Measurements from ENCODE around the gene ZNF511. TPM values are rescaled to one million over a fixed set of nuclear protein-coding genes. Genes with fewer than 3 reads are reported as not detected.

Gene ZNF511
- total RNA-seq, 1 experiment from 2014 or later = 44.7 TPM

DNA sequence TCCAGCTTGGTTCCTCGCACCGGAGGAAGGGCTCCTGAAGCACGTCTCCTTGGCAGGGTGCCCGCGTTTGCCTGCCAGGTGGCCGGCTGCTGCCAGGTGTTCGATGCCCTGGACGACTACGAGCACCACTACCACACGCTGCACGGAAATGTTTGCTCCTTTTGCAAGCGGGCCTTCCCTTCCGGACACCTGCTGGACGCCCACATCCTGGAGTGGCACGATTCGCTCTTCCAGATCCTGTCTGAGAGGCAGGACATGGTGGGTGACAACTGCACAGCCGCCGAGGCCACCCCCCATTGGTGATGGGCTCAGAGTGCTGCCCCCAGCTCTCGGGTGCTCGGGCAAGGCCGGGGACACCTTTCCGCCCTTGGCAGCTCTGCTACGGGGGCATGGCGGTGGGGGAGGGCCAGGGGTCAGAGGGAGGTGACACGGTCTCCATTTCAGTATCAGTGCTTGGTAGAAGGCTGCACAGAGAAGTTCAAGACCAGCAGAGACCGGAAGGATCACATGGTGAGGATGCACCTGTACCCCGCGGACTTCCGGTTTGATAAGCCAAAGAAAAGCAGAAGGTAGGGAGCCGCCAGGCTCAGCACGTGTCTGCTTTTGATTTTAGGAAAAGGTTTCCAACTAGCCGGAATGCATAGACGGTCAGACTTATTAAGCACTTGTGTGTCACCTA is 1.1 kb downstream of the ZNF511 start:
- intact Hi-C loops (cut with micrococcal nuclease; ENCODE audit: unreplicated experiment) = loop anchor here (2.0 to 10.0 kb wide), 2 partner anchors 53 to 165 kb away; no protein-coding TSS in a partner anchor
- H3K79me2 ChIP-seq (ENCODE audit: low read depth) = peaks cover 33% of the 10 kb centered on the region
- no peaks in the 10 kb centered on the region for H3K36me3 ChIP-seq (ENCODE audit: low read depth)
- no peak overlapping the region for H2AFZ ChIP-seq
- ChIA-PET CTCF (interaction anchor here (0.6 kb wide), 1 partner anchor 471 kb away, joined by 3 read pairs; no protein-coding TSS in a partner anchor), POLR2A (ENCODE audit: unreplicated experiment) (no interaction called here)
- H3K27ac ChIP-seq = no peak overlapping the region
- H3K4me2 ChIP-seq = peak overlapping the region; percentile 77
- H4K20me1 ChIP-seq (ENCODE audit: insufficient read depth) = peaks cover 8% of the 10 kb centered on the region
- no peak for DNase-seq
- H3K9me2 ChIP-seq (ENCODE audit: insufficient read depth) = no peaks in the 10 kb centered on the region
- TSS peak; percentile 43 for BruUV-seq (replicated peaks)
- no peaks in the 10 kb centered on the region for H3K27me3 ChIP-seq (ENCODE audit: insufficient read depth, low read depth)
- H3K4me3 ChIP-seq = peak overlapping the region; percentile 50; the same call in 1 of the 2 replicates
- no peaks in the 10 kb centered on the region for H3K9me3 ChIP-seq (ENCODE audit: insufficient read depth, low read depth)
- TF ChIP-seq EZH2 (IDR thresholded peaks at IDR 0.05; ENCODE audit: low read depth) = no peak
- TF ChIP-seq, protein P1, sequence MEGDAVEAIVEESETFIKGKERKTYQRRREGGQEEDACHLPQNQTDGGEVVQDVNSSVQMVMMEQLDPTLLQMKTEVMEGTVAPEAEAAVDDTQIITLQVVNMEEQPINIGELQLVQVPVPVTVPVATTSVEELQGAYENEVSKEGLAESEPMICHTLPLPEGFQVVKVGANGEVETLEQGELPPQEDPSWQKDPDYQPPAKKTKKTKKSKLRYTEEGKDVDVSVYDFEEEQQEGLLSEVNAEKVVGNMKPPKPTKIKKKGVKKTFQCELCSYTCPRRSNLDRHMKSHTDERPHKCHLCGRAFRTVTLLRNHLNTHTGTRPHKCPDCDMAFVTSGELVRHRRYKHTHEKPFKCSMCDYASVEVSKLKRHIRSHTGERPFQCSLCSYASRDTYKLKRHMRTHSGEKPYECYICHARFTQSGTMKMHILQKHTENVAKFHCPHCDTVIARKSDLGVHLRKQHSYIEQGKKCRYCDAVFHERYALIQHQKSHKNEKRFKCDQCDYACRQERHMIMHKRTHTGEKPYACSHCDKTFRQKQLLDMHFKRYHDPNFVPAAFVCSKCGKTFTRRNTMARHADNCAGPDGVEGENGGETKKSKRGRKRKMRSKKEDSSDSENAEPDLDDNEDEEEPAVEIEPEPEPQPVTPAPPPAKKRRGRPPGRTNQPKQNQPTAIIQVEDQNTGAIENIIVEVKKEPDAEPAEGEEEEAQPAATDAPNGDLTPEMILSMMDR (conservative IDR thresholded peaks at IDR 0.05) = no peak
- H3K4me1 ChIP-seq (replicated peaks; ENCODE audit: insufficient read depth) = peaks cover 11% of the 10 kb centered on the region
- H3F3A ChIP-seq (ENCODE audit: insufficient read depth, low read depth) = no peaks in the 10 kb centered on the region

DNA sequence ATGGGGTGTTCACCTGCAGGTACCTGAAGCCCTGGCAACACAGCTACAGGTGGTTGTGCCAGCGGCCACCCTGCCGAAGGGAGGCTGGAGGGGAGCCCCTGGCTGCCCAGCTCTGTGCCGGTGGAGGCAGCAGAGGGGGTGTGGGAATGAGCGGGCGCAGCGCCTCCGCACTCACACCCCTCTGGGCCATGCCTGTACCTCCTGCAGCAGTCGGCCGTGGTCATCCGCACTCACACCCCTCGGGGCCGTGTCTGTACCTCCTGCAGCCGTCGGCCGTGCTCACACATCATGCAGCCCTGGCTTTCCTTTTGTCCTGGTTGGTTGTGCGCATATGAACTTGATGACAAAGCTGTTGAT is 1.7 kb downstream of the ZNF511 start:
- H4K20me1 ChIP-seq (ENCODE audit: insufficient read depth) = peaks cover 8% of the 10 kb centered on the region
- DNase-seq = no peak
- ChIA-PET CTCF (no interaction called here), POLR2A (ENCODE audit: unreplicated experiment) (no interaction called here)
- H3K9me3 ChIP-seq (ENCODE audit: insufficient read depth, low read depth) = no peaks in the 10 kb centered on the region
- H3K79me2 ChIP-seq (ENCODE audit: low read depth) = peaks cover 30% of the 10 kb centered on the region
- TF ChIP-seq, protein P1 (conservative IDR thresholded peaks at IDR 0.05) = no peak
- no peak for TF ChIP-seq EZH2 (IDR thresholded peaks at IDR 0.05; ENCODE audit: low read depth)
- BruUV-seq (replicated peaks) = no TSS peak
- H3F3A ChIP-seq (ENCODE audit: insufficient read depth, low read depth) = no peaks in the 10 kb centered on the region
- peaks cover 11% of the 10 kb centered on the region for H3K4me1 ChIP-seq (replicated peaks; ENCODE audit: insufficient read depth)
- no peaks in the 10 kb centered on the region for H3K36me3 ChIP-seq (ENCODE audit: low read depth)
- H3K4me3 ChIP-seq = no peak overlapping the region
- intact Hi-C loops (cut with micrococcal nuclease; ENCODE audit: unreplicated experiment) = no loop called here
- no peaks in the 10 kb centered on the region for H3K27me3 ChIP-seq (ENCODE audit: insufficient read depth, low read depth)
- no peak overlapping the region for H2AFZ ChIP-seq
- H3K4me2 ChIP-seq = no peak overlapping the region
- no peaks in the 10 kb centered on the region for H3K9me2 ChIP-seq (ENCODE audit: insufficient read depth)
- no peak overlapping the region for H3K27ac ChIP-seq

DNA sequence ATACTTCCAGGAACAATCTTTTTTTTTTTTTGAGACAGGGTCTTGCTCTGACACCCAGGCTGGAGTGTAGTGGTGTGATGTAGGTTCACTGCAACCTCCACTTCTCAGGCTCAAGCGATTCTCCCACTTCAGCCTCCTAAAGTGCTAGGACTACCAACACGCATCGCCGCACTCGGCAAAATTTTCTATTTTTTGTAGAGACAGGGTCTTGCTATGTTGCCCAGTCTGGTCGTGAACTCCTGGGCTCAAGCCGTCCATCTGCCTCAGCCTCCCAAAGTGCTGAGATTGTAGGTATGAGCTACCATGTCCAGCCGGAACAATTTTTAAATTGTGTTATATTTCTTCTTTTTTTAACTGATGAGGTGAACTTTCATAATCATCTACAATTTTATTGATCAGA is 2.1 kb downstream of the ZNF511 start:
- Histone ChIP-seq H3K4me1 (replicated peaks; ENCODE audit: insufficient read depth) (peaks cover 11% of the 10 kb centered on the region), H4K20me1 (ENCODE audit: insufficient read depth) (peaks cover 8% of the 10 kb centered on the region), H3K27me3 (ENCODE audit: insufficient read depth, low read depth) (no peaks in the 10 kb centered on the region), H3K79me2 (ENCODE audit: low read depth) (peaks cover 26% of the 10 kb centered on the region), H3K4me3 (no peak overlapping the region), H3K9me3 (ENCODE audit: insufficient read depth, low read depth) (no peaks in the 10 kb centered on the region), H3K27ac (no peak overlapping the region), H3K9me2 (ENCODE audit: insufficient read depth) (no peaks in the 10 kb centered on the region), H2AFZ (no peak overlapping the region), H3K36me3 (ENCODE audit: low read depth) (no peaks in the 10 kb centered on the region), H3F3A (ENCODE audit: insufficient read depth, low read depth) (no peaks in the 10 kb centered on the region), H3K4me2 (no peak overlapping the region)
- intact Hi-C loops (cut with micrococcal nuclease; ENCODE audit: unreplicated experiment) = no loop called here
- TF ChIP-seq, protein P1 (conservative IDR thresholded peaks at IDR 0.05) = no peak
- no peak for TF ChIP-seq EZH2 (IDR thresholded peaks at IDR 0.05; ENCODE audit: low read depth)
- BruUV-seq (replicated peaks) = no TSS peak
- no peak for DNase-seq
- CTCF ChIA-PET = no interaction called here
- POLR2A ChIA-PET (ENCODE audit: unreplicated experiment) = no interaction called here
